ENCODE results near the gene ZNF200. TPM values are rescaled to one million over a fixed set of nuclear protein-coding genes. Genes with fewer than 3 reads are reported as not detected.

ZNF200 gene
- total RNA-seq, 2 experiments from 2014 or later = 13.7 to 18.4 TPM

- H3K4me1 Mint-ChIP-seq (ENCODE audit: low read depth) = peaks cover 2% of the 10 kb centered on the region
- POLR2A ChIA-PET = interaction anchor here (1.5 kb wide), 1 partner anchor 16 kb away, joined by 4 read pairs; no protein-coding TSS in a partner anchor
- no peaks in the 10 kb centered on the region for H3K36me3 Mint-ChIP-seq (ENCODE audit: low read depth)
- no peak overlapping the region for H3K4me3 Mint-ChIP-seq
- H3K9me3 Mint-ChIP-seq (ENCODE audit: insufficient read depth) = no peaks in the 10 kb centered on the region
- no peaks in the 10 kb centered on the region for H3K27me3 Mint-ChIP-seq (ENCODE audit: low read depth)
- CTCF ChIA-PET = no interaction called here
- ATAC-seq (no peak), DNase-seq (no peak)
- H3K27ac Mint-ChIP-seq = no peak overlapping the region
Observed at GRCh38 chr16:3249020-3249419, 14.1 kb upstream of the ZNF200 start.

- ChIA-PET CTCF (no interaction called here), POLR2A (interaction anchor here (1.5 kb wide), 1 partner anchor 16 kb away, joined by 4 read pairs; no protein-coding TSS in a partner anchor)
- Mint-ChIP-seq H3K27me3 (ENCODE audit: low read depth) (no peaks in the 10 kb centered on the region), H3K36me3 (ENCODE audit: low read depth) (no peaks in the 10 kb centered on the region), H3K4me1 (ENCODE audit: low read depth) (peaks cover 2% of the 10 kb centered on the region), H3K9me3 (ENCODE audit: insufficient read depth) (no peaks in the 10 kb centered on the region), H3K27ac (no peak overlapping the region), H3K4me3 (no peak overlapping the region)
- DNase-seq = no peak
- no peak for ATAC-seq
Observed at GRCh38 chr16:3248596-3248995, 13.6 kb upstream of the ZNF200 start.

GRCh38 chr16:3246876-3247275 lies 11.9 kb upstream of the ZNF200 start:
- H3K4me1 Mint-ChIP-seq (ENCODE audit: low read depth) = peaks cover 2% of the 10 kb centered on the region
- no peaks in the 10 kb centered on the region for H3K27me3 Mint-ChIP-seq (ENCODE audit: low read depth)
- H3K9me3 Mint-ChIP-seq (ENCODE audit: insufficient read depth) = no peaks in the 10 kb centered on the region
- no peak for DNase-seq
- ATAC-seq = no peak
- ChIA-PET CTCF (interaction anchor here (1.5 kb wide), 1 partner anchor 9 kb away, joined by 3 read pairs; the partner anchor contains the start of gene MEFV), POLR2A (no interaction called here)
- H3K27ac Mint-ChIP-seq = no peak overlapping the region
- H3K36me3 Mint-ChIP-seq (ENCODE audit: low read depth) = no peaks in the 10 kb centered on the region
- H3K4me3 Mint-ChIP-seq = no peak overlapping the region

GRCh38 chr16:3246002-3246401 lies 11.0 kb upstream of the ZNF200 start:
- ATAC-seq (no peak), DNase-seq (no peak)
- peaks cover 2% of the 10 kb centered on the region for H3K4me1 Mint-ChIP-seq (ENCODE audit: low read depth)
- ChIA-PET POLR2A (no interaction called here), CTCF (no interaction called here)
- H3K36me3 Mint-ChIP-seq (ENCODE audit: low read depth) = no peaks in the 10 kb centered on the region
- no peak overlapping the region for H3K4me3 Mint-ChIP-seq
- H3K27ac Mint-ChIP-seq = no peak overlapping the region
- no peaks in the 10 kb centered on the region for H3K27me3 Mint-ChIP-seq (ENCODE audit: low read depth)
- no peaks in the 10 kb centered on the region for H3K9me3 Mint-ChIP-seq (ENCODE audit: insufficient read depth)

DNA sequence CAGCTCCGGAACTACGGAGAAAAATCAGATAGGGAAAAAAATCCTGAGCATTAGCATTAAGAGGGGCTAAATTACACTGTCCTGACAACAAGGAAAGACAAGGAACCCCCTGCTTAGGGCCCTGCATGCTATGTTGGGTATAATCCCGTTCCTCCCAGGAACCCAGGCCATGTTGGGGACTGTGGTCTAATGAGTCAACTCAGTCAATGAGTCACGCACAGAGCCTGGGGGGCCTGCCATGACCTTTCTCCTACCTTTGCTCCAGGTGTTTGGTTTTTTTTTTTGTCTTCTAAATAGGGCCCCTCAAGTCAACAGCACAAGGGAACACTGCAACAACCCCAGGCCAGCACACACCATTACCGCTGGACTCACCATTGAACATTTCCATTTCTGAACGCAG lies 8.9 kb upstream of the ZNF200 start:
- DNase-seq (no peak), ATAC-seq (no peak)
- Mint-ChIP-seq H3K9me3 (ENCODE audit: insufficient read depth) (no peaks in the 10 kb centered on the region), H3K36me3 (ENCODE audit: low read depth) (no peaks in the 10 kb centered on the region), H3K27ac (no peak overlapping the region), H3K4me1 (ENCODE audit: low read depth) (peaks cover 2% of the 10 kb centered on the region), H3K4me3 (no peak overlapping the region), H3K27me3 (ENCODE audit: low read depth) (no peaks in the 10 kb centered on the region)
- POLR2A ChIA-PET = interaction anchor here (0.6 kb wide), 1 partner anchor 1213 kb away, joined by 3 read pairs; no protein-coding TSS in a partner anchor
- CTCF ChIA-PET = no interaction called here

DNA sequence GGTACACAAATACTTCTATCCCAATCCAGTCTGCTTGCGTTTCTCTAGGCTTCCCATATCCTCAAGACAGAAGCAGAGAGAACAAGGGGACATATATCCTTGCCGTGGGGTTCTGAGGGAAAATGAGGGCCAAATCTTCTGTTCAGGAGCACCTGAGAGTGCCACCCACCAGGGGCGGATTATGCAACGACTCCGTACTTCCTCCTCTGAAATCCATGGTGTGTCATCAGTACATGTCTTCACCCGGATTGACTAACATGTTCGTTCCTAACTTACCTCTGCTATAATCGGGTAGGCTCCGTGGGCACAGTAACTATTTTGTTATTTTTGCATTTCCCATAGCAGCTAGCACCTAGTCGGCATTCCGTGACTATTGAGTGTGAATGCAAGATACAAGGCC lies 7.8 kb upstream of the ZNF200 start:
- Mint-ChIP-seq H3K4me3 (no peak overlapping the region), H3K4me1 (ENCODE audit: low read depth) (peaks cover 2% of the 10 kb centered on the region), H3K9me3 (ENCODE audit: insufficient read depth) (no peaks in the 10 kb centered on the region), H3K27ac (no peak overlapping the region), H3K36me3 (ENCODE audit: low read depth) (no peaks in the 10 kb centered on the region), H3K27me3 (ENCODE audit: low read depth) (no peaks in the 10 kb centered on the region)
- ATAC-seq (no peak), DNase-seq (no peak)
- CTCF ChIA-PET = no interaction called here
- POLR2A ChIA-PET = no interaction called here

GRCh38 chr16:3241761-3242160 lies 6.8 kb upstream of the ZNF200 start:
- Mint-ChIP-seq H3K4me1 (ENCODE audit: low read depth) (no peaks in the 10 kb centered on the region), H3K9me3 (ENCODE audit: insufficient read depth) (peaks cover 3% of the 10 kb centered on the region), H3K27me3 (ENCODE audit: low read depth) (no peaks in the 10 kb centered on the region), H3K4me3 (no peak overlapping the region), H3K27ac (no peak overlapping the region), H3K36me3 (ENCODE audit: low read depth) (peaks cover 2% of the 10 kb centered on the region)
- no peak for DNase-seq
- CTCF ChIA-PET = no interaction called here
- ATAC-seq = no peak
- POLR2A ChIA-PET = no interaction called here

- DNase-seq (peak; percentile 75), ATAC-seq (no peak)
- H3K27ac Mint-ChIP-seq = peak overlapping the region; percentile 84
- peaks cover 36% of the 10 kb centered on the region for H3K36me3 Mint-ChIP-seq (ENCODE audit: low read depth)
- peak overlapping the region; percentile 65 for H3K4me3 Mint-ChIP-seq
- H3K9me3 Mint-ChIP-seq (ENCODE audit: insufficient read depth) = peaks cover 13% of the 10 kb centered on the region
- ChIA-PET CTCF (no interaction called here), POLR2A (interaction anchor here (1.2 to 2.4 kb wide), 5 partner anchors 32 to 78 kb away, joined by 4 to 10 read pairs (median 5); partner anchors contain the start of gene OR1F1)
- peaks cover 34% of the 10 kb centered on the region for H3K4me1 Mint-ChIP-seq (ENCODE audit: low read depth)
- H3K27me3 Mint-ChIP-seq (ENCODE audit: low read depth) = no peaks in the 10 kb centered on the region
Observed at GRCh38 chr16:3235856-3236669, 1.1 kb upstream of the ZNF200 start.

- ATAC-seq (no peak), DNase-seq (no peak)
- Mint-ChIP-seq H3K27ac (peak overlapping the region; percentile 99), H3K4me1 (ENCODE audit: low read depth) (peaks cover 34% of the 10 kb centered on the region), H3K27me3 (ENCODE audit: low read depth) (no peaks in the 10 kb centered on the region), H3K4me3 (peak overlapping the region; percentile 90), H3K9me3 (ENCODE audit: insufficient read depth) (peaks cover 23% of the 10 kb centered on the region), H3K36me3 (ENCODE audit: low read depth) (peaks cover 50% of the 10 kb centered on the region)
- ChIA-PET POLR2A (interaction anchor here (0.7 to 2.4 kb wide), 17 partner anchors 14 to 223 kb away, joined by 3 to 16 read pairs (median 4); partner anchors contain the start of genes OR1F1, TIGD7 and ZNF75A), CTCF (interaction anchor here (0.8 to 1.3 kb wide), 5 partner anchors 9 to 51 kb away, joined by 3 to 4 read pairs (median 3); no protein-coding TSS in a partner anchor)
Observed at GRCh38 chr16:3234543-3234856, 458 bp downstream of the ZNF200 start.

GRCh38 chr16:3223913-3224515 lies 10.9 kb downstream of the ZNF200 start:
- Mint-ChIP-seq H3K9me3 (ENCODE audit: insufficient read depth) (peaks cover 54% of the 10 kb centered on the region), H3K27me3 (ENCODE audit: low read depth) (no peaks in the 10 kb centered on the region), H3K36me3 (ENCODE audit: low read depth) (peaks cover 76% of the 10 kb centered on the region), H3K27ac (no peak overlapping the region), H3K4me3 (no peak overlapping the region), H3K4me1 (ENCODE audit: low read depth) (no peaks in the 10 kb centered on the region)
- CTCF ChIA-PET = no interaction called here
- DNase-seq (no peak), ATAC-seq (no peak)
- POLR2A ChIA-PET = no interaction called here

GRCh38 chr16:3220839-3221238 lies 14.1 kb downstream of the ZNF200 start:
- ChIA-PET POLR2A (interaction anchor here (0.9 kb wide), 1 partner anchor 14 kb away, joined by 4 read pairs; the partner anchor contains the start of gene ZNF200), CTCF (no interaction called here)
- no peak overlapping the region for H3K4me3 Mint-ChIP-seq
- H3K27me3 Mint-ChIP-seq (ENCODE audit: low read depth) = no peaks in the 10 kb centered on the region
- ATAC-seq = no peak
- H3K4me1 Mint-ChIP-seq (ENCODE audit: low read depth) = peaks cover 19% of the 10 kb centered on the region
- DNase-seq = no peak
- H3K27ac Mint-ChIP-seq = no peak overlapping the region
- peaks cover 63% of the 10 kb centered on the region for H3K36me3 Mint-ChIP-seq (ENCODE audit: low read depth)
- peaks cover 49% of the 10 kb centered on the region for H3K9me3 Mint-ChIP-seq (ENCODE audit: insufficient read depth)

DNA sequence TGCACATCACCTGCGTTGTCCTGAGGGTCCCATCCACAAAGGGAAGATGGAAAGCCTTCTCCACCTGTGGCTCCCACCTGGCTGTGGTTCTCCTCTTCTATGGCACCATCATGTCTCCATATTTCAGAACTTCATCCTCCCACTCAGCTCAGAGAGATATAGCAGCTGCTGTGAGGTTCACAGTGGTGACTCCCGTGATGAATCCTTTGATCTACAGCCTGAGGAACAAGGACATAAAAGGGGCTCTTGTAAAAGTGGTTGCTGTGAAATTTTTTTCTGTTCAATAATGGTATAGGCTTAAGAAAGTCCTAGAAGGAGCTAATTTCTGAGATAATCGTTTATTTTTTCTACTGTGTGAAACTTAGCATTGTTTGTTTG lies 18.7 kb downstream of the ZNF200 start:
- peaks cover 39% of the 10 kb centered on the region for H3K4me1 Mint-ChIP-seq (ENCODE audit: low read depth)
- peaks cover 46% of the 10 kb centered on the region for H3K36me3 Mint-ChIP-seq (ENCODE audit: low read depth)
- peaks cover 23% of the 10 kb centered on the region for H3K9me3 Mint-ChIP-seq (ENCODE audit: insufficient read depth)
- no peak overlapping the region for H3K4me3 Mint-ChIP-seq
- ChIA-PET CTCF (interaction anchor here (0.9 kb wide), 1 partner anchor 18 kb away, joined by 3 read pairs; the partner anchor contains the start of gene ZNF200), POLR2A (interaction anchor here (0.6 to 2.7 kb wide), 5 partner anchors 18 to 185 kb away, joined by 3 to 16 read pairs (median 3); partner anchors contain the start of genes ZNF174, ZNF200 and ZSCAN32)
- DNase-seq (no peak), ATAC-seq (no peak)
- no peaks in the 10 kb centered on the region for H3K27me3 Mint-ChIP-seq (ENCODE audit: low read depth)
- H3K27ac Mint-ChIP-seq = peak overlapping the region; percentile 97
